ENCODE results near the gene ARL8A.

GRCh38 chr1:202085682-202086373 lies 58.7 kb downstream of the ARL8A start:
- TF ChIP-seq POLR2A (IDR thresholded peaks at IDR 0.05) (no peak), CTCF (IDR thresholded peaks at IDR 0.05) (no peak)

All from esophagus squamous epithelium (tissue), 4 donors.